Hepatic stellate cell (primary cell): ENCODE data around the gene SLC25A34.

Source experiments
- DNase-seq: peaks from one replicate; pipeline ENCODE4 v3.0.0; 2011; ENCODE audit warnings: low spot score

Gene SLC25A34

DNA sequence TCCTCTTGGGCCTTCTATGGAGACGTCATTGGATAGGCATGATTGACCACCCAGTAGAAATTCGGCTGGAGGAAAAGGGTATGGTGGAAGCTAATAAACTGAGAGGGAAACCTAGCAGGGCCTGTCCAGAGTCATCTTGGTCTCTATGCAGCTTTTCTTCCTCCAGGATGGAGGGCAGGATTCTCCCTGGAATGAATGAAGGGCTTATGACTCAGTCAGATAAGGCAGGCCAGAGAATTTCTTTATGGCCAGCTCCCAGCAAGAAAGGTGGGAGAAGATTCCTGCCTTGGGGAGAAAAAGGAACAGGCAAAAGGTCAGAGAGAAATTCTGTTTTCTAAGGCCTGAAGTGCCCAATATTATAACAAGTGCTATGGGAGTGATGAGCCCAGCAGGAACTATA, 39.6 kb downstream of the SLC25A34 start:
- DNase-seq = no peak

DNA sequence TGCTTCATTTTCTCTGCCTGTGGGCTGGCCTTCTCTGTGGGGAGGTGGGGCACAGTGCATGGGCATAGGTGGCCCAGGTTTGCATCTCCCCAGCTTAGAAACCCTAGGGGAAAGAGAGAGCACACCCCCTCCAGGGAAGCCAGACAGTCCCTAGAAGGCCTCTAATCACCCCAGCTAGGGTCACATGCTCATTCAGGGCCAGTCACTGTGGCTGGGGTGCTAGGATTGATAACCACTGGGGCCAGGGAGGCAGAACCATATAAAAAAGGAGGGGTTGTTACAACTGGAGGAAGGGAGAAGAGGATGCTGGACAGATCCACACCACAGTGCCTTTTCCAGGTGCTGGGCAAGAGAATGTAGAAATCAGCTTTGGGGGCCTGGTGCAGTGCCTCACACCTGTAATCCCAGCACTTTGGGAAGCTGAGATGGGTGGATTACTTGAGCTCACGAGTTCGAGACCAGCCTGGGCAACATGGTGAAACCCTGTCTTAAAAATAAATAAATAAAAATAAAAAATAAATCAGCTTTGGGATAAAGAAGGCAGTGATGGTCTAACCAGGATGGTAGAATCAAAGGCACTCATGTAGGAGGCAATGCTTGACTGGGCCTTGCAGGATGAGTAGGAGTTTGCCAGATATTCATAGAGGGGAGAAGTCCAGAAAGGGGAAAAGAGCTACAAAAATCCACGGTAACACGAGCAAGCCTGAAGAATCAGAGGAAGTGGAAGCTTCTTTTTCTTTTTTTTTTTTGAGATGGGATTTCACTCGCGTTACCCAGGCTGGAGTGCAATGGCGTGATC, 42.0 kb downstream of the SLC25A34 start:
- no peak for DNase-seq

DNA sequence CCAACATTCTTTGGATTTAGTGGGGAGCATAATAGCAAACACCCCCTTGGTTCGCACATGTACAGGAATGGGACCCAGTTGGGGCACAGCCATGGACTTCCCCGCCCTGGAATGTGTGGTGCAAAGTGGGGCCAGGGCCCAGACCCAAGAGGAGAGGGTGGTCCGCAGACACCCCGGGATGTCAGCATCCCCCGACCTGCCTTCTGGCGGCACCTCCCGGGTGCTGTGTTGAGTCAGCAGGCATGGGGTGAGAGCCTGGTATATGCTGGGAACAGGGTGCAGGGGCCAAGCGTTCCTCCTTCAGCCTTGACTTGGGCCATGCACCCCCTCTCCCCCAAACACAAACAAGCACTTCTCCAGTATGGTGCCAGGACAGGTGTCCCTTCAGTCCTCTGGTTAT, 49.6 kb downstream of the SLC25A34 start:
- DNase-seq = no peak

DNA sequence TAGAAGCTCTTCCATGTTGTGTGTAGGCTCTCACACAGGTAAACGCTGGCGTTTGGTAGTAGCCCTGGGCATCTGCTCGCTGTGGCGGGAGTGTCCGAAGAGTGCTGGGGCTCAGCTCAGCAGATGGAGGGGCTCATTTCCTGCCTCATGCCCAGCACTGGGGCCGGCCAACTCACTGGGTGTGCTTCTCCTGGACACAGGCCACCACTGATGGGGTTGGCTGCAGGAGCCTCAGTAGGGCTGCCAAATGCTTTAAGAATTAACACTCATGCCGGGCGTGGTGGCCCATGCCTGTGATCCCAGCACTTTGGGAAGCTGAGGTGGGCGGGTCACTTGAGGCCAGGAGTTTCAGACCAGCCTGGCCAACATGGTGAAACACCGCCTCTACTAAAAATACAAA, 50.5 kb downstream of the SLC25A34 start:
- no peak for DNase-seq

DNA sequence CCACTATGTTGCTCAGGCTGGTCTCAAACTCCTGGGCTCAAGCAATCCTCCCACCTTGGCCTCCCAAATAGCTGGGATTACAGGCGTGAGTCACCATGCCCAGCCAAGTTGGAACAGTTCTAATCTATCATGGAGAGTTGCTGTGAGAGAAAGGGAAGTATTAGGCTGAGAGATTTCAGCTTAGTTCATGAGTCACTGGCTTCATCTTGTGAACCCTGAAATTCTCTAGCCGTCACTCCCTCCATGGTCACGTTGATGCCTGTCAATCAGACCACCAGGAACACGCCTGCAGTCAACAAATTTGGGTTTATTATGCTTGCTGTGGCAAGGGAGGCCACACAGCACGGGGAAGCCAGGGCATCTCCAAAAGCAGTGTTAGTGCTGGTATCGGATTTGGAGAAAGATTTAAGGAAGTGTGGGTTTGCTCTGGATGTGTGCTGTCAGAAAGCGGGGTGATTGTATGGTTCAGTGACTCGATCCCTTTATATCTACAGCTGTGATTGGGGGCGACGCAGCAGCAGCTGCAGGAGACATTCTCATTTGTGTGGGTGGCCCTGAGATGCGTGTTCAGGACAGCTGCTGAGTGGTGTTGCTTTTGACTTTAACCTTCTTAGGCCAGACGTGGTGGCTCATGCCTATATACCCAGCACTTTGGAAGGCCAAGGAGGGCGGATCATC, 52.7 kb downstream of the SLC25A34 start:
- DNase-seq = no peak
